Measurements from ENCODE around the gene CIAPIN1. TPM values are rescaled to one million over a fixed set of nuclear protein-coding genes. Genes with fewer than 3 reads are reported as not detected.

The CIAPIN1 gene
- polyA plus RNA-seq, 1 of the 3 experiments (the other 2 are of a cell fraction), result 43.6 TPM

GRCh38 chr16:57435838-57436237 is 11.3 kb downstream of the CIAPIN1 start:
- no peak for DNase-seq
- WGBS (ENCODE audit: low lambda C conversion rate), result 100% methylated on average over 1 of the region's 1 CpG
- Histone ChIP-seq H3K9ac (no peak overlapping the region), H4K20me1 (ENCODE audit: insufficient read depth) (no peaks in the 10 kb centered on the region), H3K36me3 (replicated peaks in 1 of 2; ENCODE audit: control insufficient read depth in 1 of 2, insufficient read depth in 2 of 2, low read length in 1 of 2) (peaks cover 69 to 73% of the 10 kb centered on the region in 2 experiments), H3K9me2 (no peaks in the 10 kb centered on the region), H3K4me2 (no peak overlapping the region), H3K4me3 (ENCODE audit: low read depth in 2 of 2, low read length in 1 of 2) (no peak overlapping the region), H3K79me2 (ENCODE audit: insufficient read depth) (peaks cover 3% of the 10 kb centered on the region; the same call in 1 of the 2 replicates), H3K9me3 (no peaks in the 10 kb centered on the region), H3F3A (replicated peaks; ENCODE audit: insufficient read depth) (no peaks in the 10 kb centered on the region), H3K4me1 (ENCODE audit: control insufficient read depth in 1 of 2, insufficient read depth in 2 of 2, low read depth in 1 of 2, low read length in 1 of 2) (no peaks in the 10 kb centered on the region), H3K27me3 (ENCODE audit: insufficient read depth) (no peaks in the 10 kb centered on the region), H2AFZ (ENCODE audit: low read depth) (no peak overlapping the region), H3K27ac (ENCODE audit: low read depth in 2 of 2, low read length in 1 of 2) (no peak overlapping the region)
- POLR2A ChIA-PET, result no interaction called here
- CTCF ChIA-PET, result interaction anchor here (0.9 to 2.9 kb wide), 4 partner anchors 10 to 135 kb away, joined by 3 to 10 read pairs (median 3); no protein-coding TSS in a partner anchor
- no peak for TF ChIP-seq NFIC (IDR thresholded peaks at IDR 0.05; ENCODE audit: borderline replicate concordance)
- no peak for TF ChIP-seq SIN3A (IDR thresholded peaks at IDR 0.05; ENCODE audit: borderline replicate concordance, low read depth, low read length)
- no peak for TF ChIP-seq ELF1 (IDR thresholded peaks at IDR 0.05)
- TF ChIP-seq EP300 (IDR thresholded peaks at IDR 0.05; ENCODE audit: borderline replicate concordance in 1 of 2, low read depth in 1 of 2, low read length in 1 of 2), result no peak
- no peak for TF ChIP-seq RCOR1 (IDR thresholded peaks at IDR 0.05; ENCODE audit: low read length)
- TF ChIP-seq, protein P1, sequence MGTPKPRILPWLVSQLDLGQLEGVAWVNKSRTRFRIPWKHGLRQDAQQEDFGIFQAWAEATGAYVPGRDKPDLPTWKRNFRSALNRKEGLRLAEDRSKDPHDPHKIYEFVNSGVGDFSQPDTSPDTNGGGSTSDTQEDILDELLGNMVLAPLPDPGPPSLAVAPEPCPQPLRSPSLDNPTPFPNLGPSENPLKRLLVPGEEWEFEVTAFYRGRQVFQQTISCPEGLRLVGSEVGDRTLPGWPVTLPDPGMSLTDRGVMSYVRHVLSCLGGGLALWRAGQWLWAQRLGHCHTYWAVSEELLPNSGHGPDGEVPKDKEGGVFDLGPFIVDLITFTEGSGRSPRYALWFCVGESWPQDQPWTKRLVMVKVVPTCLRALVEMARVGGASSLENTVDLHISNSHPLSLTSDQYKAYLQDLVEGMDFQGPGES (IDR thresholded peaks at IDR 0.05; ENCODE audit: low read depth, low read length), result no peak
- no peak for TF ChIP-seq RFX5 (IDR thresholded peaks at IDR 0.05; ENCODE audit: low read length)
- TF ChIP-seq POLR2AphosphoS5 (IDR thresholded peaks at IDR 0.05; ENCODE audit: low read depth, low read length), result no peak
- no peak for TF ChIP-seq GABPA (IDR thresholded peaks at IDR 0.05; ENCODE audit: low read depth)
- TF ChIP-seq, protein P2, sequence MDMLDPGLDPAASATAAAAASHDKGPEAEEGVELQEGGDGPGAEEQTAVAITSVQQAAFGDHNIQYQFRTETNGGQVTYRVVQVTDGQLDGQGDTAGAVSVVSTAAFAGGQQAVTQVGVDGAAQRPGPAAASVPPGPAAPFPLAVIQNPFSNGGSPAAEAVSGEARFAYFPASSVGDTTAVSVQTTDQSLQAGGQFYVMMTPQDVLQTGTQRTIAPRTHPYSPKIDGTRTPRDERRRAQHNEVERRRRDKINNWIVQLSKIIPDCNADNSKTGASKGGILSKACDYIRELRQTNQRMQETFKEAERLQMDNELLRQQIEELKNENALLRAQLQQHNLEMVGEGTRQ (IDR thresholded peaks at IDR 0.05; ENCODE audit: borderline replicate concordance, low read depth, low read length), result no peak
- no peak for TF ChIP-seq TCF12 (IDR thresholded peaks at IDR 0.05)
- no peak for TF ChIP-seq ZBTB33 (IDR thresholded peaks at IDR 0.05; ENCODE audit: borderline replicate concordance, low read depth)
- no peak for TF ChIP-seq JUND (IDR thresholded peaks at IDR 0.05)
- no peak for TF ChIP-seq NRF1 (IDR thresholded peaks at IDR 0.05; ENCODE audit: low read depth, low read length)
- no peak for TF ChIP-seq PBX3 (IDR thresholded peaks at IDR 0.05)
- TF ChIP-seq TEAD4 (IDR thresholded peaks at IDR 0.05; ENCODE audit: borderline replicate concordance, insufficient read depth), result no peak
- TF ChIP-seq RAD21 (IDR thresholded peaks at IDR 0.05; ENCODE audit: low read length), result no peak
- TF ChIP-seq MXI1 (IDR thresholded peaks at IDR 0.05; ENCODE audit: low read depth, low read length), result no peak
